Colonic mucosa (tissue), 4 donors: ENCODE measurements around the gene FBXL7. TPM values are rescaled to one million over a fixed set of nuclear protein-coding genes. Genes with fewer than 3 reads are reported as not detected.
"Not testable (repeated sequence)": the region's sequence is repeated elsewhere in the genome, so short reads cannot be mapped to it uniquely, and the experiment has no call there.

Experiments used
- DNase-seq: peaks from one replicate; pipeline ENCODE4 v3.0.0-alpha.2; 2020
- H3K27ac ChIP-seq: fragments of 200-600 bp; one replicate; pipeline ENCODE4 v1.8.0; 2021
- H3K27me3 ChIP-seq: fragments of 200-600 bp; one replicate; pipeline ENCODE4 v1.8.0; 2021
- H3K36me3 ChIP-seq: fragments of 200-600 bp; one replicate; pipeline ENCODE4 v1.8.0; 2021
- H3K4me1 ChIP-seq: fragments of 200-600 bp; one replicate; pipeline ENCODE4 v1.8.0; 2021; ENCODE audit warnings: mild to moderate bottlenecking
- H3K4me3 ChIP-seq: fragments of 200-600 bp; one replicate; pipeline ENCODE4 v1.8.0; 2021
- H3K9ac ChIP-seq, 2 donors: one replicate each; pipeline ENCODE4 v1.7.0; 2013; ENCODE audit warnings: control low read depth in 2 of 2, low read depth in 2 of 2, low read length in 2 of 2
- H3K9me3 ChIP-seq: fragments of 200-600 bp; one replicate; pipeline ENCODE4 v1.8.0; 2021
- CTCF ChIP-seq: fragments of 200-600 bp; IDR thresholded peaks from one replicate; pipeline ENCODE4 v1.8.0; 2022; ENCODE audit warnings: antibody characterized with exemption, mild to moderate bottlenecking
- intact Hi-C: fragments of 100-400 bp; cut with DNase I; formaldehyde crosslinking; loops from one replicate; pipeline ENCODE4 v1.14.1; 2022
- total RNA-seq, 2 donors: library from RNA; stranded (reverse); fragmentation: NEBNext Ultra II Directional in 1 of 2; extraction: Animal tissue kit (Norgen Biotek cat#: 25700) in 1 of 2; gene quantifications; one replicate each; pipeline ENCODE4 v1.2.1, GENCODE V29; 2021
- donor health status: healthy.
- donor health status: DM: no; HTN: no; CAD: no.
- donor health status: DM: no; HTN: no; CAD: no.

FBXL7 gene
- total RNA-seq, 2 donors from 2014 or later: 1.6 to 3.0 TPM

- Histone ChIP-seq H3K27ac (no peak overlapping the region), H3K9ac (no peak overlapping the region), H3K27me3 (no peaks in the 10 kb centered on the region), H3K9me3 (peaks cover 5% of the 10 kb centered on the region), H3K36me3 (no peaks in the 10 kb centered on the region), H3K4me3 (no peak overlapping the region), H3K4me1 (no peaks in the 10 kb centered on the region)
- intact Hi-C loops: no loop called here
- TF ChIP-seq CTCF: no peak
- no peak for DNase-seq
Observed at GRCh38 chr5:15864536-15865215, 364.7 kb downstream of the FBXL7 start.

DNA sequence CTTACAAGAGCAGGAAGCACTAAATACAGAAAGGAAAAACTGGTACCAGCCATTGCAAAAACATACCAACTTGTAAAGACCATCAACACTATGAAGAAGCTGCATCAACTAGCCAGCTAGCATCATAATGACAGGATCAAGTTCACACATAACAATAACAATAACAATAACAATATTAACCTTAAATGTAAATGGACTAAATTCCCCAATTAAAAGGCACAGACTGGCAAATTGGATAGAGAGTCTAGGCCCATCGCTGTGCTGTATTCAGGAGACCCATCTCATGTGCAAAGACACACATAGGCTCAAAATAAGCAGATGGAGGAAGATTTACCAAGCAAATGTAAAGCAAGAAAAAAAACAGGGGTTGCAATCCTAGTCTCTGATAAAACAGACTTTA lies 372.3 kb downstream of the FBXL7 start:
- H3K4me3 ChIP-seq, H3K36me3 ChIP-seq, H3K9me3 ChIP-seq, H3K9ac ChIP-seq, H3K27ac ChIP-seq, intact Hi-C loops, DNase-seq, H3K4me1 ChIP-seq, H3K27me3 ChIP-seq: not testable (repeated sequence)

- no peaks in the 10 kb centered on the region for H3K36me3 ChIP-seq
- no peak overlapping the region for H3K9ac ChIP-seq
- H3K9me3 ChIP-seq: no peaks in the 10 kb centered on the region
- DNase-seq: no peak
- intact Hi-C loops: no loop called here
- no peak overlapping the region for H3K4me3 ChIP-seq
- TF ChIP-seq CTCF: no peak
- H3K27me3 ChIP-seq: no peaks in the 10 kb centered on the region
- H3K27ac ChIP-seq: no peak overlapping the region
- H3K4me1 ChIP-seq: no peaks in the 10 kb centered on the region
Observed at GRCh38 chr5:15877914-15878313, 377.9 kb downstream of the FBXL7 start.

GRCh38 chr5:15880201-15880600 lies 380.2 kb downstream of the FBXL7 start:
- Histone ChIP-seq H3K9ac (no peak overlapping the region), H3K4me1 (no peaks in the 10 kb centered on the region), H3K9me3 (no peaks in the 10 kb centered on the region), H3K27ac (no peak overlapping the region), H3K36me3 (no peaks in the 10 kb centered on the region), H3K27me3 (no peaks in the 10 kb centered on the region), H3K4me3 (no peak overlapping the region)
- TF ChIP-seq CTCF: no peak
- no peak for DNase-seq
- intact Hi-C loops: no loop called here

GRCh38 chr5:15885156-15885555 lies 385.2 kb downstream of the FBXL7 start:
- TF ChIP-seq CTCF: no peak
- Histone ChIP-seq H3K27me3 (no peaks in the 10 kb centered on the region), H3K4me3 (no peak overlapping the region), H3K36me3 (no peaks in the 10 kb centered on the region), H3K27ac (no peak overlapping the region), H3K4me1 (no peaks in the 10 kb centered on the region), H3K9me3 (no peaks in the 10 kb centered on the region), H3K9ac (no peak overlapping the region)
- intact Hi-C loops: no loop called here
- no peak for DNase-seq

GRCh38 chr5:15886156-15886555 lies 386.2 kb downstream of the FBXL7 start:
- Histone ChIP-seq H3K27me3 (no peaks in the 10 kb centered on the region), H3K4me3 (no peak overlapping the region), H3K27ac (no peak overlapping the region), H3K9me3 (no peaks in the 10 kb centered on the region), H3K36me3 (no peaks in the 10 kb centered on the region), H3K4me1 (no peaks in the 10 kb centered on the region), H3K9ac (no peak overlapping the region)
- no peak for TF ChIP-seq CTCF
- intact Hi-C loops: no loop called here
- DNase-seq: no peak
